Measurements from ENCODE around the gene EPHB1.

The EPHB1 gene

GRCh38 chr3:134765468-134765867, 29.6 kb upstream of the EPHB1 start:
- no peak for ATAC-seq
- TF ChIP-seq SNAI2 (CRISPR knock-in tag; IDR thresholded peaks at IDR 0.05) (no peak), ZNF565 (CRISPR knock-in tag; conservative IDR thresholded peaks at IDR 0.05; ENCODE audit: low read depth) (no peak), ESRRG (CRISPR knock-in tag; IDR thresholded peaks at IDR 0.05) (no peak), OSR1 (CRISPR knock-in tag; IDR thresholded peaks at IDR 0.05) (no peak), CSDC2 (CRISPR knock-in tag; IDR thresholded peaks at IDR 0.05) (no peak), ZFP30 (CRISPR knock-in tag; IDR thresholded peaks at IDR 0.05) (no peak), RARB (CRISPR knock-in tag; IDR thresholded peaks at IDR 0.05) (no peak), PATZ1 (CRISPR knock-in tag; IDR thresholded peaks at IDR 0.05; ENCODE audit: borderline replicate concordance) (no peak), ZC3H10 (CRISPR knock-in tag; IDR thresholded peaks at IDR 0.05) (no peak), BACH2 (CRISPR knock-in tag; IDR thresholded peaks at IDR 0.05; ENCODE audit: borderline replicate concordance) (no peak)

GRCh38 chr3:134766290-134766689, 28.8 kb upstream of the EPHB1 start:
- TF ChIP-seq TOX (CRISPR knock-in tag; IDR thresholded peaks at IDR 0.05; ENCODE audit: borderline replicate concordance) (no peak), ZNF565 (CRISPR knock-in tag; conservative IDR thresholded peaks at IDR 0.05; ENCODE audit: low read depth) (no peak)
- ATAC-seq, result no peak

- ATAC-seq, result no peak
- TF ChIP-seq PATZ1 (CRISPR knock-in tag; IDR thresholded peaks at IDR 0.05; ENCODE audit: borderline replicate concordance) (no peak), CSRNP3 (CRISPR knock-in tag; IDR thresholded peaks at IDR 0.05) (no peak), ISL1 (CRISPR knock-in tag; IDR thresholded peaks at IDR 0.05) (no peak), CSDC2 (CRISPR knock-in tag; IDR thresholded peaks at IDR 0.05) (no peak), OSR1 (CRISPR knock-in tag; IDR thresholded peaks at IDR 0.05) (no peak), POU6F1 (CRISPR knock-in tag; IDR thresholded peaks at IDR 0.05; ENCODE audit: borderline replicate concordance, low read depth) (no peak)
Observed at GRCh38 chr3:134768116-134768515, 26.9 kb upstream of the EPHB1 start.

- no peak for ATAC-seq
- TF ChIP-seq OSR1 (CRISPR knock-in tag; IDR thresholded peaks at IDR 0.05) (no peak), ZNF70 (CRISPR knock-in tag; IDR thresholded peaks at IDR 0.05) (no peak), ZNF565 (CRISPR knock-in tag; conservative IDR thresholded peaks at IDR 0.05; ENCODE audit: low read depth) (no peak)
Observed at GRCh38 chr3:134768837-134769236, 26.2 kb upstream of the EPHB1 start.

- ATAC-seq, result no peak
- no peak for TF ChIP-seq CREB5 (CRISPR knock-in tag; IDR thresholded peaks at IDR 0.05; ENCODE audit: low read depth)
- TF ChIP-seq ZNF70 (CRISPR knock-in tag; IDR thresholded peaks at IDR 0.05), result no peak
- TF ChIP-seq TCF4 (CRISPR knock-in tag; IDR thresholded peaks at IDR 0.05; ENCODE audit: borderline replicate concordance), result no peak
- no peak for TF ChIP-seq BACH2 (CRISPR knock-in tag; IDR thresholded peaks at IDR 0.05; ENCODE audit: borderline replicate concordance)
- no peak for TF ChIP-seq ZNF565 (CRISPR knock-in tag; conservative IDR thresholded peaks at IDR 0.05; ENCODE audit: low read depth)
- TF ChIP-seq PATZ1 (CRISPR knock-in tag; IDR thresholded peaks at IDR 0.05; ENCODE audit: borderline replicate concordance), result no peak
- no peak for TF ChIP-seq ZFP30 (CRISPR knock-in tag; IDR thresholded peaks at IDR 0.05)
- TF ChIP-seq ZC3H10 (CRISPR knock-in tag; IDR thresholded peaks at IDR 0.05), result no peak
- no peak for TF ChIP-seq CSRNP3 (CRISPR knock-in tag; IDR thresholded peaks at IDR 0.05)
- no peak for TF ChIP-seq ISL1 (CRISPR knock-in tag; IDR thresholded peaks at IDR 0.05)
- TF ChIP-seq POU6F1 (CRISPR knock-in tag; IDR thresholded peaks at IDR 0.05; ENCODE audit: borderline replicate concordance, low read depth), result no peak
- TF ChIP-seq ESRRG (CRISPR knock-in tag; IDR thresholded peaks at IDR 0.05), result no peak
- TF ChIP-seq ZNF8 (CRISPR knock-in tag; IDR thresholded peaks at IDR 0.05), result no peak
- no peak for TF ChIP-seq CSDC2 (CRISPR knock-in tag; IDR thresholded peaks at IDR 0.05)
- TF ChIP-seq RARB (CRISPR knock-in tag; IDR thresholded peaks at IDR 0.05), result no peak
- no peak for TF ChIP-seq SNAI2 (CRISPR knock-in tag; IDR thresholded peaks at IDR 0.05)
Observed at GRCh38 chr3:134769287-134769868, 25.7 kb upstream of the EPHB1 start.

Measured in SK-N-SH treated with all-trans-retinoic acid at 6 μM for 48 hours (cell line).